Measurements from ENCODE around the gene TSNAXIP1.
A peak's percentile ranks its signal among the peaks of the same experiment; 100 is the strongest.

TSNAXIP1 gene

GRCh38 chr16:67841198-67841815, 34.6 kb downstream of the TSNAXIP1 start:
- no peaks in the 10 kb centered on the region for H3K9me3 ChIP-seq (ENCODE audit: control insufficient read depth, low read depth, low read length)
- peaks cover 28% of the 10 kb centered on the region for H3K4me1 ChIP-seq (ENCODE audit: control insufficient read depth, low read depth, low read length)
- no peaks in the 10 kb centered on the region for H3K36me3 ChIP-seq (ENCODE audit: control insufficient read depth, low read depth, low read length)
- peak overlapping the region; percentile 28 for H3K27ac ChIP-seq (ENCODE audit: low read length)
- H3K9ac ChIP-seq (ENCODE audit: low read length), result peak overlapping the region; percentile 74
- peak overlapping the region; percentile 95 for H3K4me3 ChIP-seq (ENCODE audit: low read length)
- H3K27me3 ChIP-seq (ENCODE audit: control insufficient read depth, insufficient read depth, low read length), result no peaks in the 10 kb centered on the region

DNA sequence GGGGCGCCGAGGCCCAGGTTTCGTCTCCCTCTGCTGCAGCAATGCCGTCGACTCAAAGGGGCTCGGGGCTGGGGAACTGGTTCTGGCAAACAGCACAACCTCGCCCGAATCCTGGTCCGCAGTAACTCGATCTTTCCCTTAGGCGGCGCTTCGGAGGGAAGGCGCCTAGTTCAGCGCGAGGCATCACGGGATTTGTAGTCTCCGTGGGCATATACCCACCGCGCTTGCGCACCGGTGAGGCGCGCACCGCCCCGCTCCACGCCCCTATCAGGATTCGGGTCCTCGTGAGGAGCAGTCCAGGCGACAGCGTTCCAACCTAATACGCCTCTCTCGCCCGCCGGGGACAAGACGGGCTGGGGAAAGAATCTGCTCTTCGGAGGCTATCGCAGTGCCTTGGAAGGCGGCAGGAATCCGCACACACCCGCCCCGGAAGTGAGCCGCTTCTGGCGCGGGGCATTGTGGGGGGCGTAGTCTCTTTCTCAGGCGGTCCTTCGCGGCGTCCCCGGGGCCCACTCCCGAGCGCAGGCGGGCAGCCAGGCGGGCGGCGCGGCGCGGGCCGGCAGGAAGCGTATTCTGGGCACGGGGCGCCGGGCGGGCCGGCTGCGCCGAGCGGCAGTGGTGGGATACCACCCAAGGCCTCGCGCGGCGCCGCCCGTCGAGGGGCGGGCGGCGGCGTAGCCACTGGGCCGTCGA, 35.3 kb downstream of the TSNAXIP1 start, which contains the start of gene THAP11:
THAP11 (plus strand) TSS at position 505 of the 693 bp plus-strand sequence. CDS start 235 bp downstream, outside the sequence.
- Histone ChIP-seq H3K27ac (ENCODE audit: low read length) (peak within 1 kb of the TSS; percentile 87), H3K27me3 (ENCODE audit: control insufficient read depth, insufficient read depth, low read length) (no peaks in the 10 kb centered on the region), H3K4me1 (ENCODE audit: control insufficient read depth, low read depth, low read length) (peaks cover 28% of the 10 kb centered on the region), H3K9me3 (ENCODE audit: control insufficient read depth, low read depth, low read length) (no peaks in the 10 kb centered on the region), H3K9ac (ENCODE audit: low read length) (peak within 1 kb of the TSS; percentile 74), H3K36me3 (ENCODE audit: control insufficient read depth, low read depth, low read length) (no peaks in the 10 kb centered on the region), H3K4me3 (ENCODE audit: low read length) (peak within 1 kb of the TSS; percentile 95)

DNA sequence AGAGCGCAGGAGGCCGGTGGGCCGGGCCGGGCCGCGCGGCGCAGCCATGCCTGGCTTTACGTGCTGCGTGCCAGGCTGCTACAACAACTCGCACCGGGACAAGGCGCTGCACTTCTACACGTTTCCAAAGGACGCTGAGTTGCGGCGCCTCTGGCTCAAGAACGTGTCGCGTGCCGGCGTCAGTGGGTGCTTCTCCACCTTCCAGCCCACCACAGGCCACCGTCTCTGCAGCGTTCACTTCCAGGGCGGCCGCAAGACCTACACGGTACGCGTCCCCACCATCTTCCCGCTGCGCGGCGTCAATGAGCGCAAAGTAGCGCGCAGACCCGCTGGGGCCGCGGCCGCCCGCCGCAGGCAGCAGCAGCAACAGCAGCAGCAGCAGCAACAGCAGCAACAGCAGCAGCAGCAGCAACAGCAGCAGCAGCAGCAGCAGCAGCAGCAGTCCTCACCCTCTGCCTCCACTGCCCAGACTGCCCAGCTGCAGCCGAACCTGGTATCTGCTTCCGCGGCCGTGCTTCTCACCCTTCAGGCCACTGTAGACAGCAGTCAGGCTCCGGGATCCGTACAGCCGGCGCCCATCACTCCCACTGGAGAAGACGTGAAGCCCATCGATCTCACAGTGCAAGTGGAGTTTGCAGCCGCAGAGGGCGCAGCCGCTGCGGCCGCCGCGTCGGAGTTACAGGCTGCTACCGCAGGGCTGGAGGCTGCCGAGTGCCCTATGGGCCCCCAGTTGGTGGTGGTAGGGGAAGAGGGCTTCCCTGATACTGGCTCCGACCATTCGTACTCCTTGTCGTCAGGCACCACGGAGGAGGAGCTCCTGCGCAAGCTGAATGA, 36.0 kb downstream of the TSNAXIP1 start:
- no peak overlapping the region for H3K27ac ChIP-seq (ENCODE audit: low read length)
- H3K4me1 ChIP-seq (ENCODE audit: control insufficient read depth, low read depth, low read length), result peaks cover 28% of the 10 kb centered on the region
- H3K9ac ChIP-seq (ENCODE audit: low read length), result peak overlapping the region; percentile 74
- H3K9me3 ChIP-seq (ENCODE audit: control insufficient read depth, low read depth, low read length), result no peaks in the 10 kb centered on the region
- no peaks in the 10 kb centered on the region for H3K36me3 ChIP-seq (ENCODE audit: control insufficient read depth, low read depth, low read length)
- peak overlapping the region; percentile 95 for H3K4me3 ChIP-seq (ENCODE audit: low read length)
- no peaks in the 10 kb centered on the region for H3K27me3 ChIP-seq (ENCODE audit: control insufficient read depth, insufficient read depth, low read length)

- H3K4me3 ChIP-seq (ENCODE audit: low read length), result peak overlapping the region; percentile 95
- no peaks in the 10 kb centered on the region for H3K36me3 ChIP-seq (ENCODE audit: control insufficient read depth, low read depth, low read length)
- H3K9ac ChIP-seq (ENCODE audit: low read length), result peak overlapping the region; percentile 74
- H3K27ac ChIP-seq (ENCODE audit: low read length), result no peak overlapping the region
- H3K4me1 ChIP-seq (ENCODE audit: control insufficient read depth, low read depth, low read length), result peaks cover 34% of the 10 kb centered on the region
- no peaks in the 10 kb centered on the region for H3K27me3 ChIP-seq (ENCODE audit: control insufficient read depth, insufficient read depth, low read length)
- no peaks in the 10 kb centered on the region for H3K9me3 ChIP-seq (ENCODE audit: control insufficient read depth, low read depth, low read length)
Measured at GRCh38 chr16:67843343-67843765, 36.7 kb downstream of the TSNAXIP1 start.

DNA sequence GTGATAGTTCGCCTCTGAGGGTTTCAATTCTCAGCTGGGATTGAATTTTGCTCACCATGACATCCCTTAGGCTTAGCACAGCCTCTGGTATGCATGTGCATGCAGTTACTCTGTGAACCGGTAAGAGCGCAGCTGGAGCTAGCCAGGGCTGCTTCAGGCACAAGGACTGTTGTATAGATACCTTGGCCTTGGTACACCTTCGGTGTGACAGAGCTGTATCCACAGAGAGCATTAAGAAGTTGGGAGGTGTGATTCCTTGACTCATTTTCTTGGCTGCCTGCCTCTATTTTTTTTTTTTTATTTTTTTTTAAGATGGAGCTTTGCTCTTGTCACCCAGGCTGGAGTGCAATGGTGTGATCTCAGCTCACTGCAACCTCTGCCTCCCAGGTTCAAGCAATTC, 37.8 kb downstream of the TSNAXIP1 start:
- Histone ChIP-seq H3K9me3 (ENCODE audit: control insufficient read depth, low read depth, low read length) (no peaks in the 10 kb centered on the region), H3K27ac (ENCODE audit: low read length) (no peak overlapping the region), H3K4me3 (ENCODE audit: low read length) (no peak overlapping the region), H3K9ac (ENCODE audit: low read length) (no peak overlapping the region), H3K27me3 (ENCODE audit: control insufficient read depth, insufficient read depth, low read length) (no peaks in the 10 kb centered on the region), H3K4me1 (ENCODE audit: control insufficient read depth, low read depth, low read length) (peaks cover 37% of the 10 kb centered on the region), H3K36me3 (ENCODE audit: control insufficient read depth, low read depth, low read length) (no peaks in the 10 kb centered on the region)

- peaks cover 37% of the 10 kb centered on the region for H3K4me1 ChIP-seq (ENCODE audit: control insufficient read depth, low read depth, low read length)
- no peaks in the 10 kb centered on the region for H3K9me3 ChIP-seq (ENCODE audit: control insufficient read depth, low read depth, low read length)
- no peaks in the 10 kb centered on the region for H3K27me3 ChIP-seq (ENCODE audit: control insufficient read depth, insufficient read depth, low read length)
- H3K4me3 ChIP-seq (ENCODE audit: low read length), result peak overlapping the region; percentile 79
- H3K27ac ChIP-seq (ENCODE audit: low read length), result peak overlapping the region; percentile 79
- peak overlapping the region; percentile 90 for H3K9ac ChIP-seq (ENCODE audit: low read length)
- H3K36me3 ChIP-seq (ENCODE audit: control insufficient read depth, low read depth, low read length), result no peaks in the 10 kb centered on the region
Measured at GRCh38 chr16:67845291-67846062, 38.8 kb downstream of the TSNAXIP1 start.

DNA sequence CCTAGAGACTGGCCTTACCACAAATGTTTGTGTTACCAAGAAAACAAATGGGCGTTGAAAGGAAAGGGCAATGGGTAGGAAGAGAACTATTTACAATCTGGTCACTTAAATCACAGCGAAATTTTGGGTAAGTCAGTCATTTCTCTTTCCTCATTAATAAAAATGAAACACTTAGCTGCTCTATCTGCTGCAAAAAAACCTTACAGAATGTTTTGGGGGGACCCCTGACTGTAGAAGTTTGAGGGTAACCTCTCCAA, 39.3 kb downstream of the TSNAXIP1 start:
- peak overlapping the region; percentile 79 for H3K4me3 ChIP-seq (ENCODE audit: low read length)
- peaks cover 37% of the 10 kb centered on the region for H3K4me1 ChIP-seq (ENCODE audit: control insufficient read depth, low read depth, low read length)
- H3K36me3 ChIP-seq (ENCODE audit: control insufficient read depth, low read depth, low read length), result no peaks in the 10 kb centered on the region
- H3K9ac ChIP-seq (ENCODE audit: low read length), result peak overlapping the region; percentile 90
- no peaks in the 10 kb centered on the region for H3K9me3 ChIP-seq (ENCODE audit: control insufficient read depth, low read depth, low read length)
- H3K27me3 ChIP-seq (ENCODE audit: control insufficient read depth, insufficient read depth, low read length), result no peaks in the 10 kb centered on the region
- peak overlapping the region; percentile 79 for H3K27ac ChIP-seq (ENCODE audit: low read length)

- Histone ChIP-seq H3K9ac (ENCODE audit: low read length) (peak within 1 kb of the TSS; percentile 90), H3K36me3 (ENCODE audit: control insufficient read depth, low read depth, low read length) (no peaks in the 10 kb centered on the region), H3K9me3 (ENCODE audit: control insufficient read depth, low read depth, low read length) (no peaks in the 10 kb centered on the region), H3K4me1 (ENCODE audit: control insufficient read depth, low read depth, low read length) (peaks cover 32% of the 10 kb centered on the region), H3K27me3 (ENCODE audit: control insufficient read depth, insufficient read depth, low read length) (no peaks in the 10 kb centered on the region), H3K4me3 (ENCODE audit: low read length) (peak within 1 kb of the TSS; percentile 79), H3K27ac (ENCODE audit: low read length) (peak within 1 kb of the TSS; percentile 79)
Measured at GRCh38 chr16:67846320-67847063, 39.8 kb downstream of the TSNAXIP1 start, which contains the start of gene NUTF2. Gene NUTF2, plus strand, starts transcription at chr16:67846933. Its CDS starts 18,198 bp downstream, at chr16:67865131.

- Histone ChIP-seq H3K9me3 (ENCODE audit: control insufficient read depth, low read depth, low read length) (no peaks in the 10 kb centered on the region), H3K4me1 (ENCODE audit: control insufficient read depth, low read depth, low read length) (peaks cover 31% of the 10 kb centered on the region), H3K9ac (ENCODE audit: low read length) (peak within 1 kb of the TSS; percentile 90), H3K27me3 (ENCODE audit: control insufficient read depth, insufficient read depth, low read length) (no peaks in the 10 kb centered on the region), H3K27ac (ENCODE audit: low read length) (peak within 1 kb of the TSS; percentile 79), H3K36me3 (ENCODE audit: control insufficient read depth, low read depth, low read length) (peaks cover 4% of the 10 kb centered on the region), H3K4me3 (ENCODE audit: low read length) (peak within 1 kb of the TSS; percentile 79)
Measured at GRCh38 chr16:67847064-67847861, 40.6 kb downstream of the TSNAXIP1 start, which contains the start of gene CENPT. Gene CENPT, minus strand, starts transcription at chr16:67847693. Its CDS starts 13,834 bp downstream, at chr16:67833859.

DNA sequence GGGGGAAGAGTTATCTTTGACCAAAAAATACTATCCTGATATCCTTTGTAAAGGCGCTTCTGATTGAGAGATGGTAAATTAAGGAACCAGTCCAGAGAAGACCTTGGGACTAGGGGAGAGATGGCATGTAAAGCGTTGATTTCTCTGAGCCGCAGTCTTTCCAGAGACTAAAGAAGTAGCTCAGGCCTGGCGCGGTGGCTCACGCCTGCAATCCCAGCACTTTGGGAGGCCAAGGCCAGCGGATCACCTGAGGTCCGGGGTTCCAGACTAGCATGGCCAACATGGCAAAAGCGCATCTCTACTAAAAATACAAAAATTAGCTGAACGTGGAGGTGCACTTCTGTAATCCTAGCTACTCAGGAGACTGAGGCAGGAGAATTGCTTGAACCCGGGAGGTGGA, 41.4 kb downstream of the TSNAXIP1 start:
- peak overlapping the region; percentile 79 for H3K4me3 ChIP-seq (ENCODE audit: low read length)
- no peaks in the 10 kb centered on the region for H3K27me3 ChIP-seq (ENCODE audit: control insufficient read depth, insufficient read depth, low read length)
- H3K4me1 ChIP-seq (ENCODE audit: control insufficient read depth, low read depth, low read length), result peaks cover 30% of the 10 kb centered on the region
- H3K27ac ChIP-seq (ENCODE audit: low read length), result peak overlapping the region; percentile 44
- peaks cover 4% of the 10 kb centered on the region for H3K36me3 ChIP-seq (ENCODE audit: control insufficient read depth, low read depth, low read length)
- H3K9ac ChIP-seq (ENCODE audit: low read length), result peak overlapping the region; percentile 90
- H3K9me3 ChIP-seq (ENCODE audit: control insufficient read depth, low read depth, low read length), result no peaks in the 10 kb centered on the region

Data from iPS-18a (cell line).